Ramos (cell line): Measurements from ENCODE around the gene CD6.

ENCODE experiments used
- in situ Hi-C: fragments of 300-500 bp; cut with MboI; formaldehyde crosslinking; loops from one replicate; pipeline ENCODE4 v1.14.3; 2022; ENCODE audit warnings: low sequenced_read_pairs; ENCODE audit not compliant: unreplicated experiment

The CD6 gene

GRCh38 chr11:61067782-61068446 is 96.4 kb downstream of the CD6 start:
- in situ Hi-C loops: no loop called here

GRCh38 chr11:61068581-61068980 is 97.1 kb downstream of the CD6 start:
- in situ Hi-C loops: no loop called here

- in situ Hi-C loops: no loop called here
These were observed 97.9 kb downstream of the CD6 start for GRCh38 chr11:61069427-61069826.
